Measurements from ENCODE around the gene SYT1. TPM values are rescaled to one million over a fixed set of nuclear protein-coding genes. Genes with fewer than 3 reads are reported as not detected.

The SYT1 gene
- total RNA-seq, 2 donors from 2014 or later, result 1.0 to 22.7 TPM

DNA sequence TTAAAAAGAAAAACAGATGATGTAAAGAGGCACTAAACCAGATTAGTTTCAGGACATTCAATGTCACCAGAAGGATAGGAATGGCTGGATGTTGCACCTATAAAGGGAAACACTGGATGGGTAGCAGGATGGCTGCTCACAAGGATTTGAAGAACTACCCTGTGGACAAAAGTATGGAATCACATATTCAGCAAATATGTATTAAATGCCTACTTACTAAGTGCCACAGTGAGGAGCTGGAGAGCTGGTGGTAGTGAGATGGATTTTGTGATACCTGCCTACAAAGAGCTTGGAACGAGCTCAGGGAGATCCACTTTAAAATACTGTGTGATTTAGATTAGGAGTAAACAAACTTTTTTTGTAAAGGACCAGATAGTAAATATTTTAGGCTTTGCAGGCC is 510.0 kb downstream of the SYT1 start:
- no peaks in the 10 kb centered on the region for H3K36me3 ChIP-seq (replicated peaks in 1 of 2; ENCODE audit: insufficient read depth in 1 of 2, low read depth in 2 of 2)
- ATAC-seq, result no peak
- intact Hi-C loops (cut with DNase I), result no loop called here
- no peaks in the 10 kb centered on the region for H3K9me3 ChIP-seq
- H3K27ac ChIP-seq, result no peak overlapping the region
- DNase-seq, result no peak
- no peak for TF ChIP-seq POLR2A (IDR thresholded peaks at IDR 0.05)
- TF ChIP-seq, protein P1, sequence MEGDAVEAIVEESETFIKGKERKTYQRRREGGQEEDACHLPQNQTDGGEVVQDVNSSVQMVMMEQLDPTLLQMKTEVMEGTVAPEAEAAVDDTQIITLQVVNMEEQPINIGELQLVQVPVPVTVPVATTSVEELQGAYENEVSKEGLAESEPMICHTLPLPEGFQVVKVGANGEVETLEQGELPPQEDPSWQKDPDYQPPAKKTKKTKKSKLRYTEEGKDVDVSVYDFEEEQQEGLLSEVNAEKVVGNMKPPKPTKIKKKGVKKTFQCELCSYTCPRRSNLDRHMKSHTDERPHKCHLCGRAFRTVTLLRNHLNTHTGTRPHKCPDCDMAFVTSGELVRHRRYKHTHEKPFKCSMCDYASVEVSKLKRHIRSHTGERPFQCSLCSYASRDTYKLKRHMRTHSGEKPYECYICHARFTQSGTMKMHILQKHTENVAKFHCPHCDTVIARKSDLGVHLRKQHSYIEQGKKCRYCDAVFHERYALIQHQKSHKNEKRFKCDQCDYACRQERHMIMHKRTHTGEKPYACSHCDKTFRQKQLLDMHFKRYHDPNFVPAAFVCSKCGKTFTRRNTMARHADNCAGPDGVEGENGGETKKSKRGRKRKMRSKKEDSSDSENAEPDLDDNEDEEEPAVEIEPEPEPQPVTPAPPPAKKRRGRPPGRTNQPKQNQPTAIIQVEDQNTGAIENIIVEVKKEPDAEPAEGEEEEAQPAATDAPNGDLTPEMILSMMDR (IDR thresholded peaks at IDR 0.05), result no peak
- H3K27me3 ChIP-seq, result no peaks in the 10 kb centered on the region
- H3K4me1 ChIP-seq, result no peaks in the 10 kb centered on the region
- H3K4me3 ChIP-seq, result no peak overlapping the region
- 71 to 73% methylated on average over 1 of the region's 1 CpG for WGBS, 2 donors

DNA sequence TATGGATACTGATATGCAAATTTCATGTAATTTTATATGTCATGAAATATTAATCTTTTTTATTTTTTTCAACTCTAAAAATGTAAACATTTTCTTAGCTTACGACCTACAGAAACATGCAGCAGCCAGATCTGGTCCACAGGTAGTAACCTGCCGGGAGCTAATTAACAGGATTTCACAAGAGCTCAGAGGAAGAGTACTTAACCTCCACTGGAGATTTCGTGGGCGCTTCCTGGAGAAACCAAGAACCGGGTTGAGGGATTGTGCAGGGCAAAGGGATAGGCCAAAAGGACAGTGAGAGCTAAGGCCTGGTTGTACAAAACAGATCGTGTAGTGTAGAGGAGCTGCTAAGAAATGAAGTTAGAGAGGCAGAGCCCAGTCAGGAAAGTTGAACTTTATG is 510.5 kb downstream of the SYT1 start:
- H3K27me3 ChIP-seq, result no peaks in the 10 kb centered on the region
- WGBS, 2 donors, result 59 to 72% methylated on average over 6 of the region's 6 CpGs
- no peaks in the 10 kb centered on the region for H3K36me3 ChIP-seq (replicated peaks in 1 of 2; ENCODE audit: insufficient read depth in 1 of 2, low read depth in 2 of 2)
- no peaks in the 10 kb centered on the region for H3K9me3 ChIP-seq
- TF ChIP-seq, protein P1 (IDR thresholded peaks at IDR 0.05), result no peak
- no peak for TF ChIP-seq POLR2A (IDR thresholded peaks at IDR 0.05)
- intact Hi-C loops (cut with DNase I), result no loop called here
- no peaks in the 10 kb centered on the region for H3K4me1 ChIP-seq
- ATAC-seq, result no peak
- H3K4me3 ChIP-seq, result no peak overlapping the region
- no peak overlapping the region for H3K27ac ChIP-seq
- no peak for DNase-seq

DNA sequence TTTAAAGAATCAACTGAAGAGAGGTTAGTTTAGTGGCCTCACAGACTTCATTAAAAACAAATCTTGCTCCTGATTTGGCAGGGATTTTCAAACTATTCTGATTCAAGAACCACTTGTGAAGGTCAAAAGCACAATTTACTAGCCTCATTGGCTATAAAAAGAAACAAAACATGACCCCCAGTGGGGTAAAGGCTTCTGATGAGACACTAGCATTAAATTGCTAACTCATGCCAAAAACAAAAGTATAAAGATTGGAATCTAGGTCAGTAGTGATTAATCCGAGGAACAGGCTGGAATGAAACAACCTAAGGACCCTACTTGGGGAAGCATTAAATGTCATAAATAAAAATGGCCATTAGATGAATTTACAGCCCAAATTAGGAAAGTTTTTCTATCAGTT is 513.9 kb downstream of the SYT1 start:
- Histone ChIP-seq H3K36me3 (replicated peaks in 1 of 2; ENCODE audit: insufficient read depth in 1 of 2, low read depth in 2 of 2) (no peaks in the 10 kb centered on the region), H3K4me1 (no peaks in the 10 kb centered on the region), H3K27ac (no peak overlapping the region), H3K27me3 (no peaks in the 10 kb centered on the region), H3K9me3 (no peaks in the 10 kb centered on the region), H3K4me3 (no peak overlapping the region)
- TF ChIP-seq, protein P1 (IDR thresholded peaks at IDR 0.05), result no peak
- no peak for TF ChIP-seq POLR2A (IDR thresholded peaks at IDR 0.05)
- intact Hi-C loops (cut with DNase I), result no loop called here
- DNase-seq, result no peak
- WGBS, 2 donors, result 38 to 46% methylated on average over 1 of the region's 1 CpG
- ATAC-seq, result no peak

DNA sequence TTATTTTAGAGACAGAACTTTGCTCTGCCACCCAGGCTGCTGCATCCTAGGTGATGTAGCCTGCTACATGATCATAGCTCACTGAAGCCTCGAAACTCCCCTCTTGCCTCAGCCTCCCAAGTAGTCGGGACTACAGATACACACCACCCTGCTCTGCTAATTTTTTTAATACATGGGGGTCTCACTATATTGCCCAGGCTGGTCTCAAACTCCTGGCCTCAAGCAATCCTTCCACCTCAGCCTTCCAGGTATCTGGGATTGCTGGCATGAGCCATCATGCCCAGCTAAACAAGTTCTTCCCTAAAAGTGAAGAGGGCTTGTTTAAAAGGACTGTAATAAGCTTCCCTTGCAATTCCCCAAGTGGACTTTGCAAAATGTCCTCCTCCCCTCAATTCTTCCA is 515.8 kb downstream of the SYT1 start:
- Histone ChIP-seq H3K4me1 (no peaks in the 10 kb centered on the region), H3K4me3 (no peak overlapping the region), H3K9me3 (no peaks in the 10 kb centered on the region), H3K27me3 (no peaks in the 10 kb centered on the region), H3K27ac (no peak overlapping the region), H3K36me3 (replicated peaks in 1 of 2; ENCODE audit: insufficient read depth in 1 of 2, low read depth in 2 of 2) (no peaks in the 10 kb centered on the region)
- no peak for TF ChIP-seq POLR2A (IDR thresholded peaks at IDR 0.05)
- TF ChIP-seq, protein P1 (IDR thresholded peaks at IDR 0.05), result no peak
- intact Hi-C loops (cut with DNase I), result no loop called here
- WGBS, 2 donors, result 68 to 86% methylated on average over 2 of the region's 2 CpGs
- DNase-seq (no peak), ATAC-seq (no peak)
